ENCODE data around the gene PAF1. TPM values are rescaled to one million over a fixed set of nuclear protein-coding genes. Genes with fewer than 3 reads are reported as not detected.

Gene PAF1
- total and polyA plus RNA-seq, 2 of the 13 experiments (the other 11 are each of a cell fraction or from before 2014, with no cell fraction given) = 30.2 to 31.1 TPM

- TF ChIP-seq ZNF687 (CRISPR knock-in tag; IDR thresholded peaks at IDR 0.05) = peak; percentile 82
- no peak for TF ChIP-seq CEBPZ (IDR thresholded peaks at IDR 0.05; ENCODE audit: low read length)
- no peak; the same call in 1 of the 2 replicates for TF ChIP-seq ZNF790 (CRISPR knock-in tag; IDR thresholded peaks at IDR 0.05; ENCODE audit: borderline replicate concordance)
- TF ChIP-seq ONECUT2 (CRISPR knock-in tag; IDR thresholded peaks at IDR 0.05) = no peak
- no peak for TF ChIP-seq ADNP (CRISPR knock-in tag; IDR thresholded peaks at IDR 0.05)
- TF ChIP-seq ZXDC (CRISPR knock-in tag; IDR thresholded peaks at IDR 0.05) = no peak
- TF ChIP-seq ARNT (IDR thresholded peaks at IDR 0.05) = no peak
- TF ChIP-seq ZNF562 (CRISPR knock-in tag; IDR thresholded peaks at IDR 0.05; ENCODE audit: borderline replicate concordance) = no peak
- no peak for TF ChIP-seq SIX4 (CRISPR knock-in tag; IDR thresholded peaks at IDR 0.05)
- peak; percentile 74 for TF ChIP-seq ZBTB7B (CRISPR knock-in tag; IDR thresholded peaks at IDR 0.05)
- 0 out of 2 replicates have a peak, but pooled peaks have one; percentile 20 for TF ChIP-seq KLF12 (CRISPR knock-in tag; IDR thresholded peaks at IDR 0.05; ENCODE audit: borderline replicate concordance)
- peak; percentile 85; the same call in 1 of the 2 replicates for TF ChIP-seq KAT8 (CRISPR knock-in tag; IDR thresholded peaks at IDR 0.05)
- 0 out of 2 replicates have a peak, but pooled peaks have one; percentile 77 for TF ChIP-seq TRAFD1 (CRISPR knock-in tag; IDR thresholded peaks at IDR 0.05; ENCODE audit: borderline replicate concordance)
- TF ChIP-seq ZNF572 (CRISPR knock-in tag; IDR thresholded peaks at IDR 0.05) = peak; percentile 54
Observed at GRCh38 chr19:39397360-39398296, 6.7 kb upstream of the PAF1 start (continued).

All from HepG2 (cell line).